HG02763 (cell line): ENCODE data around the gene AREG.

Experiments used
- ATAC-seq: cut with Tn5 transposase; IDR thresholded peaks from one replicate; pipeline ENCODE4 v1.9.1; 2021; ENCODE audit warnings: mild to moderate bottlenecking, moderate library complexity; ENCODE audit not compliant: unreplicated experiment

The AREG gene

DNA sequence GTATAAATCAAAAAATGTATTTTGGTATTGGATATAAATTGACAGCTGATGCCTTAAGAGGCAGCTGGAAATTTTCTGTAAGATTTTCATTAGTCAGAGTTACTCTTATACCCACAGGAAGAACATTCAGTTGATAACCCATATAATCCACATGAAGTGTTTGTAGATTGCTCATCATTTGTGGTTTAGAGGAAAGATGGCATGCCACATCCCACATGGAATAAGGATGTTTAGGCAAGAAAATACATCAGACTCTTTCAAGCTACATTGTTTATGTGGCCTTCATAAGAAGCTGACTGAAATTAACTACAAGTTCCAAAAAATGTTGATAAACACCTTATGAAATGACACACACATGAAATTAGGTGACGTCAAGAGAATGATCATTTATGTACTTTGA is 56.6 kb downstream of the AREG start:
- ATAC-seq, result no peak

DNA sequence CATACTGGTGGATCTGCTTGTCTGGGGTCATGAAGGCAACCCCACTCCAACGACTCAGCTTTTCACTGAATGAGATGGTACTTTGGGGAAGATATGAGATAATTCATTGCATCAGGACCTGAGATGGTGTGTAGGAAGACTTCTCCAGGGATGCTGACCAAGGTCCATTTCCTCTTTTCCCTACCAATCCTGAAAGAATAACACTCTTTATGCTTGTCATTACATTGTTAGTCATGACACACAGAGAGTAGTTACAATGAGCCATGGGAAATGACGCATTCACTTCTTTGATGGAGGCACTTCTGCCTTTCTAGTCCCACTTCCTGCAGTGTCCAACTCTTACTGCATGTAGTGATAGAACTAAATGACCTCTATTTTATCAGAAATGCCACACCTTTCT is 58.6 kb downstream of the AREG start:
- ATAC-seq, result no peak

DNA sequence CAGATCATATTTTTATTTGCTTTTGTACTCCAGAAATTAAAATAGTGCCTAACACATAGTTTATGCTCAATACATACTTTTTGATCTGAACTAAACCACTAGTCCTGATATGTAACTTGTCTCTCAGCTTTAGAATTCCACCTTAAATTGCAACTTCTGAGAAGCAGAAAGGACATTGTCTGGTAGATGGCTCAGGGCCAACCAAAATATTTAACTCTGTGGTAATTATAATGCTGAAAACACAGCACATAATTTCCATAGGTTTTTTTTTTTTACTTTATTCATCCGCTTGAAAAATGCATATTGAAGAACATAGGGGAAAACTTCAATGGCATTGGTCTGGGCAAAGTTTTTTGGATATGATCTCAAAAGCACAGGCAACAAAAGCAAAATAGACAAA is 59.3 kb downstream of the AREG start:
- ATAC-seq, result no peak
